Measurements from ENCODE around the gene STX17. TPM values are rescaled to one million over a fixed set of nuclear protein-coding genes. Genes with fewer than 3 reads are reported as not detected.

Gene STX17
- polyA plus RNA-seq, 2 of the 4 experiments (the other 2 are of a cell fraction) = 14.3 to 24.6 TPM

DNA sequence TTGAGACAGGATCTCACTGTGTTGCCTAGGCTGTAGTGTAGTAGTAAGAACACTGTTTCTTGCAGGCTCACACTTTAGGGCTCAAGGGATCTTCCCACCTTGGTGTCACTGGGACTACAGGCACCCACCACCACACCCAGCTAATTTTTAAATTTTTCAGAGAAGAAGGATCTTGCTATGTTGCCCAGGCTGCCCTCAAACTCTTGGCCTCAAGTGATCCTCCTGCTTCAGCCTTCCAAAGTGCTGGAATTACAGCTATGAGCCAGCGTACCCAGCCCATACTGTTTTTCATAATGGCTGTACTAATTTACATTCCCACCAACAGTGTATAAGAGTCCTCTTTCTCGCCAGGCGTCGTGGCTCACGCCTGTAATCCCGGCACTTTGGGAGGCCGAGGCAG lies 5.1 kb downstream of the STX17 start:
- WGBS (ENCODE audit: missing lambda C conversion rate) = 92% methylated on average over 7 of the region's 7 CpGs
- FAIRE-seq (no peak), DNase-seq (ENCODE audit: low read depth in 1 of 2, low spot score in 1 of 2) (no peak), ATAC-seq (no peak)
- TF ChIP-seq PHF8 (IDR thresholded peaks at IDR 0.05; ENCODE audit: borderline replicate concordance, low read depth) = no peak
- no peak for TF ChIP-seq RAD21 (conservative IDR thresholded peaks at IDR 0.05 in 1 of 2, IDR thresholded peaks at IDR 0.05 in 1 of 2)
- no peak for TF ChIP-seq ZSCAN20 (CRISPR knock-in tag; IDR thresholded peaks at IDR 0.05)
- ChIA-PET POLR2A (no interaction called here), CTCF (interaction anchor here (0.7 kb wide), 1 partner anchor 30 kb away, joined by 3 read pairs; no protein-coding TSS in a partner anchor)
- Histone ChIP-seq H3K4me3 (no peak overlapping the region), H3K4me1 (peaks cover 10% of the 10 kb centered on the region; the same call in 2 of the 3 replicates), H3K9me3 (no peaks in the 10 kb centered on the region), H3K4me2 (no peak overlapping the region), H3K27ac (no peak overlapping the region)

DNA sequence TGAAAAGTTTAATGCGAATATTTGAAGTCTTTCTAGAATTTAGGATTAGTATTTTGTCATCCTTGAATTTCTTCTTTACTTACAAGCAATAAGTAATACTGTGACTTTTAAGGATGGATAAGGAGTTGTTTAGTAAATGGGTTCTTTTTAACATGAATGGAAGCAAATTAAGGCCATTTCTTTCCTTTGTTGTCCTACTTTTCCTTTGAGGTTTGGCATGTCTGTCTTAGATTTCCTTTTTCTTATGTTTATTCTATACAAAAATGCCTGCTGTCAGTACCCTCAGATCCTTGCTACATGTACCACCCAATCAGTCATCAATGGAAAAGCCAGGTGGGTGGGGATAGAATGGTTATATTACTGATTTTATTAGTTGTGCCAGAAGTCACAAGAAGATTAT lies 10.2 kb downstream of the STX17 start:
- POLR2A ChIA-PET = no interaction called here

DNA sequence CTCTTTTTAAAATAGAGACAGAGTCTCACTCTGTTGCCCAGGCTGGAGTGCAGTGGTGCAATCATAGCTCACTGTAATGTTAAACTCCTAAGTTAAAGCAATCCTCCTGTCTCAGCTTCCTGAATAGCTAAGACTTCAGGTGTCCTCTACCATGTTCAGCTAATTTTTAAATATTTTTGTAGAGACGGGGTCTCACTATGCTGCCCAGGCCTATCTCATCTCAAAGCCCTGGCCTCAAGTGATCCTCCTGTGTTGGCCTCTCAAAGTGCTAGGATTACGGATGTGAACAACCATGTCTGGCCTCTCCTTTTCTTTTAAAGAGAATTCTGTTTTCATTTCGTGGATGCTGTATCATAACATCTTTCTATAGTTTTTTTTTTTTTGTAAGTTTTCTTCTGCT lies 11.7 kb downstream of the STX17 start:
- DNase-seq (ENCODE audit: low read depth in 1 of 2, low spot score in 1 of 2) (no peak), ATAC-seq (no peak), FAIRE-seq (no peak)
- TF ChIP-seq ZSCAN20 (CRISPR knock-in tag; IDR thresholded peaks at IDR 0.05) = no peak
- TF ChIP-seq RCOR1 (IDR thresholded peaks at IDR 0.05; ENCODE audit: low read depth, low read length) = no peak
- TF ChIP-seq ZNF302 (CRISPR knock-in tag; IDR thresholded peaks at IDR 0.05) = no peak
- no peak for TF ChIP-seq POLR2AphosphoS2 (conservative IDR thresholded peaks at IDR 0.05; ENCODE audit: low read length)
- no peak for TF ChIP-seq FOSB (CRISPR knock-in tag; IDR thresholded peaks at IDR 0.05)
- TF ChIP-seq GATA3 (IDR thresholded peaks at IDR 0.05; ENCODE audit: borderline replicate concordance) = no peak
- TF ChIP-seq MYC (IDR thresholded peaks at IDR 0.05; ENCODE audit: borderline replicate concordance, low read length) = no peak
- TF ChIP-seq, protein P1, sequence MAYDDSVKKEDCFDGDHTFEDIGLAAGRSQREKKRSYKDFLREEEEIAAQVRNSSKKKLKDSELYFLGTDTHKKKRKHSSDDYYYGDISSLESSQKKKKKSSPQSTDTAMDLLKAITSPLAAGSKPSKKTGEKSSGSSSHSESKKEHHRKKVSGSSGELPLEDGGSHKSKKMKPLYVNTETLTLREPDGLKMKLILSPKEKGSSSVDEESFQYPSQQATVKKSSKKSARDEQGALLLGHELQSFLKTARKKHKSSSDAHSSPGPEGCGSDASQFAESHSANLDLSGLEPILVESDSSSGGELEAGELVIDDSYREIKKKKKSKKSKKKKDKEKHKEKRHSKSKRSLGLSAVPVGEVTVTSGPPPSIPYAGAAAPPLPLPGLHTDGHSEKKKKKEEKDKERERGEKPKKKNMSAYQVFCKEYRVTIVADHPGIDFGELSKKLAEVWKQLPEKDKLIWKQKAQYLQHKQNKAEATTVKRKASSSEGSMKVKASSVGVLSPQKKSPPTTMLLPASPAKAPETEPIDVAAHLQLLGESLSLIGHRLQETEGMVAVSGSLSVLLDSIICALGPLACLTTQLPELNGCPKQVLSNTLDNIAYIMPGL (CRISPR knock-in tag; IDR thresholded peaks at IDR 0.05; ENCODE audit: borderline replicate concordance) = no peak
- TF ChIP-seq EP300 (IDR thresholded peaks at IDR 0.05) = no peak
- TF ChIP-seq MAFK (IDR thresholded peaks at IDR 0.05; ENCODE audit: partially characterized antibody) = no peak
- TF ChIP-seq POLR2A (IDR thresholded peaks at IDR 0.05; ENCODE audit: low read length) = no peak
- TF ChIP-seq KDM5A (IDR thresholded peaks at IDR 0.05) = no peak
- 70% methylated on average over 3 of the region's 3 CpGs for WGBS (ENCODE audit: missing lambda C conversion rate)
- POLR2A ChIA-PET = interaction anchor here (0.7 kb wide), 1 partner anchor 11 kb away, joined by 3 read pairs; no protein-coding TSS in a partner anchor
- Histone ChIP-seq H3K4me2 (no peak overlapping the region), H3K27ac (no peak overlapping the region), H3K4me1 (no peaks in the 10 kb centered on the region), H3K4me3 (no peak overlapping the region), H3K9me3 (no peaks in the 10 kb centered on the region)
- CTCF ChIA-PET = interaction anchor here (0.8 to 1.7 kb wide), 2 partner anchors 11 to 733 kb away, joined by 3 to 4 read pairs; no protein-coding TSS in a partner anchor

More for the DNA sequence above, 10.2 kb downstream of the STX17 start:
- no peak for DNase-seq (ENCODE audit: low read depth in 1 of 2, low spot score in 1 of 2)
- no peak overlapping the region for H3K4me3 ChIP-seq
- H3K9me3 ChIP-seq = no peaks in the 10 kb centered on the region
- no peak overlapping the region for H3K27ac ChIP-seq
- CTCF ChIA-PET = no interaction called here
- WGBS (ENCODE audit: missing lambda C conversion rate) = 87% methylated on average over 1 of the region's 1 CpG
- FAIRE-seq = no peak
- TF ChIP-seq ZC3H11A (IDR thresholded peaks at IDR 0.05) (no peak), CHD2 (IDR thresholded peaks at IDR 0.05; ENCODE audit: low read length, partially characterized antibody) (no peak), FOSL2 (IDR thresholded peaks at IDR 0.05) (no peak), FOSL2 (CRISPR knock-in tag; IDR thresholded peaks at IDR 0.05) (no peak), CBX8 (IDR thresholded peaks at IDR 0.05) (no peak)
- H3K4me2 ChIP-seq = no peak overlapping the region
- H3K4me1 ChIP-seq = no peaks in the 10 kb centered on the region
- ATAC-seq = no peak

DNA sequence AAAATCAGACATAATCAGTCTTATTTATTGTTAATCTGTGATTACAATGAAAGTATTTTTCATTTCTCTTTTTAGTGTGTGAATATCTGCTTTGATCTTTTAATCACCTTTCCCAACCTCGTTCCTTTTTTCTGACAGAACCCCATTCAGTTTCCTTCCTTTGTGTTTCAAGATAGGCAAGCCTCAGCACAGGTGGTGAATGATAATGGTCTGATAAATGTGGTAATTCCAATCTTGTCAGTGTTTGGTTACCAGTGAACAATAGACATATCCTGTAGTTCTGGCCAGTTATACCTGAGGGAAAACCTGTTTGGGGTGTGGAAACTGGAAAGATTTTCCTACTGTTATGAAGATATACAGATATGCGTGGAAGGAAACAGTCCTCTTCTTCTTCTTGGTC lies 13.5 kb downstream of the STX17 start:
- no peak for ATAC-seq
- POLR2A ChIA-PET = no interaction called here
- Histone ChIP-seq H3K4me3 (no peak overlapping the region), H3K9me3 (peaks cover 4% of the 10 kb centered on the region; the same call in 1 of the 3 replicates), H3K4me1 (no peaks in the 10 kb centered on the region), H3K4me2 (no peak overlapping the region), H3K27ac (no peak overlapping the region)
- FAIRE-seq = no peak
- 90% methylated on average over 2 of the region's 2 CpGs for WGBS (ENCODE audit: missing lambda C conversion rate)
- TF ChIP-seq BHLHE40 (IDR thresholded peaks at IDR 0.05; ENCODE audit: low read depth, low read length) (no peak), HDAC2 (IDR thresholded peaks at IDR 0.05) (no peak), FOSL2 (IDR thresholded peaks at IDR 0.05) (no peak), FOSL2 (CRISPR knock-in tag; IDR thresholded peaks at IDR 0.05) (no peak), CHD4 (IDR thresholded peaks at IDR 0.05; ENCODE audit: borderline replicate concordance) (no peak)
- TF ChIP-seq, protein P2, sequence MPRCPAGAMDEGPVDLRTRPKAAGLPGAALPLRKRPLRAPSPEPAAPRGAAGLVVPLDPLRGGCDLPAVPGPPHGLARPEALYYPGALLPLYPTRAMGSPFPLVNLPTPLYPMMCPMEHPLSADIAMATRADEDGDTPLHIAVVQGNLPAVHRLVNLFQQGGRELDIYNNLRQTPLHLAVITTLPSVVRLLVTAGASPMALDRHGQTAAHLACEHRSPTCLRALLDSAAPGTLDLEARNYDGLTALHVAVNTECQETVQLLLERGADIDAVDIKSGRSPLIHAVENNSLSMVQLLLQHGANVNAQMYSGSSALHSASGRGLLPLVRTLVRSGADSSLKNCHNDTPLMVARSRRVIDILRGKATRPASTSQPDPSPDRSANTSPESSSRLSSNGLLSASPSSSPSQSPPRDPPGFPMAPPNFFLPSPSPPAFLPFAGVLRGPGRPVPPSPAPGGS (IDR thresholded peaks at IDR 0.05) = no peak
- DNase-seq (ENCODE audit: low read depth in 1 of 2, low spot score in 1 of 2) = no peak
- CTCF ChIA-PET = interaction anchor here (1.3 to 1.7 kb wide), 2 partner anchors 12 to 735 kb away, joined by 4 read pairs; no protein-coding TSS in a partner anchor
